ENCODE data around the gene TOX2. TPM values are rescaled to one million over a fixed set of nuclear protein-coding genes. Genes with fewer than 3 reads are reported as not detected.
A peak's percentile ranks its signal among the peaks of the same experiment; 100 is the strongest.

TOX2 gene, protein sequence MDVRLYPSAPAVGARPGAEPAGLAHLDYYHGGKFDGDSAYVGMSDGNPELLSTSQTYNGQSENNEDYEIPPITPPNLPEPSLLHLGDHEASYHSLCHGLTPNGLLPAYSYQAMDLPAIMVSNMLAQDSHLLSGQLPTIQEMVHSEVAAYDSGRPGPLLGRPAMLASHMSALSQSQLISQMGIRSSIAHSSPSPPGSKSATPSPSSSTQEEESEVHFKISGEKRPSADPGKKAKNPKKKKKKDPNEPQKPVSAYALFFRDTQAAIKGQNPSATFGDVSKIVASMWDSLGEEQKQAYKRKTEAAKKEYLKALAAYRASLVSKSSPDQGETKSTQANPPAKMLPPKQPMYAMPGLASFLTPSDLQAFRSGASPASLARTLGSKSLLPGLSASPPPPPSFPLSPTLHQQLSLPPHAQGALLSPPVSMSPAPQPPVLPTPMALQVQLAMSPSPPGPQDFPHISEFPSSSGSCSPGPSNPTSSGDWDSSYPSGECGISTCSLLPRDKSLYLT
- 107 and 117 TPM in 2 replicates for total RNA-seq (2021)
- Bru-seq, nascent RNA = percentile 91 among the genes with signal in this experiment
- BruChase-seq, experiment 1, labeled RNA remaining after a 2-hour chase = percentile 79 among the genes with signal in this experiment
- percentile 86 among the genes with signal in this experiment for BruChase-seq, experiment 2, labeled RNA remaining after a 6-hour chase
- long read RNA-seq, transcript TOX2-201 (9 exons, 1,880 nt) = major isoform, 47 of 130 reads
- long read RNA-seq, partial matches to known transcripts = 48 of 130 reads
- long read RNA-seq, other reads (novel, unspliced or antisense) = 35 of 130 reads

DNA sequence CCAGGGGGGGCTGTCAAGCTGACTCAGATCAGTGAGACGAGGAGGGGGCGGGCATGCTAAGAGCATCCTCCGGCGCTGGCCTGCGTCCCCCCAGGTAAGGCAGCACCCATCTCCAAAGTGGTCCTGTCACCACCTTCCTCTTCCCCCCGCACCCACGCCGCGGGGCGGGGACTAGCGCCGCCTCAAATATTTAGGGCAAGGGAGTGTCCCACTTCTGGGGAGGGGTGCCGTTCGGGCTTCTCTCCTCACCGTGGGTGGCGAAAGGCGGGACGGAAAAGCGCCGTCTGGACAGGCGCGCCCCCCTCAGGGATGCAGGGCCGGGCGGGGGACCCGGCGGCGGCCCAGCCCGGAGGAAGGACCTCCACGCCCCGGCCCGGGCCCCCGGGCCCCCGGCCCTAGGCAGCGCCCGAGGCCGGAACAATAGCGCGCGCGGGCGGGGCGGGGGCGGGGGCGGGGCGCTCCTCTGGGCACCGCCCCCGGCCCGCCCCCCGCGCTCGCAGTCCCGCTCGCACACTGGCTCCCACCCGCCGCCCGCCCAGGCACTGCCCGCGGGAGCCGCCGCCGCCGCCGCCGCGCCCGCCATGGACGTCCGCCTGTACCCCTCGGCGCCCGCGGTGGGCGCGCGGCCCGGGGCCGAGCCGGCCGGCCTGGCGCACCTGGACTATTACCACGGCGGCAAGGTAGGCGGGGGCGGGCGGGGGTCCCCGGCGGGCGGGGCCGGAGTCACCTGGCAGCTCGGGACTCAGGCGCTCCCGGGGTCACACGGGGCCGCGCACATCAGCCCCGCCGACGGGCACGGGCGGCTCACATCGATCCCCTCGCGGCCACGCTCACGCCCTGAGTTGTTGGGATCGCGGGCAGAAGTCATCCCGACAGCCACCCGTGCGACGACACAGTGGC lies at the start of gene TOX2:
TSS of gene TOX2 (plus strand) at position 542 of the 900 bp plus-strand sequence. CDS start at position 582, 40 bp downstream.
- POLR2A ChIA-PET (ENCODE audit: low non-redundant PET) = no interaction called here
- H3K9me3 ChIP-seq (ENCODE audit: low read depth, low read length, poor library complexity, severe bottlenecking) = peaks cover 16% of the 10 kb centered on the region
- TF ChIP-seq CTCF (conservative IDR thresholded peaks at IDR 0.05; ENCODE audit: low read depth, low read length) (no peak), EZH2 (IDR thresholded peaks at IDR 0.05; ENCODE audit: borderline replicate concordance, low read depth, low read length, poor library complexity, severe bottlenecking) (no peak)
- H3K4me3 ChIP-seq (ENCODE audit: low read depth, low read length, poor library complexity, severe bottlenecking) = peak within 1 kb of the TSS; percentile 64
- no peaks in the 10 kb centered on the region for H3K27me3 ChIP-seq (replicated peaks; ENCODE audit: insufficient read depth, low read depth, low read length, poor library complexity)
- peaks cover 19% of the 10 kb centered on the region for H3K4me1 ChIP-seq (ENCODE audit: insufficient read depth, low read length, poor library complexity, severe bottlenecking)
- intact Hi-C loops (cut with micrococcal nuclease; ENCODE audit: unreplicated experiment) = no loop called here
- BruUV-seq (replicated peaks) = no TSS peak
- H3K36me3 ChIP-seq (ENCODE audit: insufficient read depth, low read length, poor library complexity, severe bottlenecking) = no peaks in the 10 kb centered on the region
- peak within 1 kb of the TSS; percentile 89 for H3K27ac ChIP-seq (ENCODE audit: low read depth, low read length, poor library complexity, severe bottlenecking)
- CTCF ChIA-PET = no interaction called here
- peak; percentile 83 for DNase-seq (ENCODE audit: low spot score)

DNA sequence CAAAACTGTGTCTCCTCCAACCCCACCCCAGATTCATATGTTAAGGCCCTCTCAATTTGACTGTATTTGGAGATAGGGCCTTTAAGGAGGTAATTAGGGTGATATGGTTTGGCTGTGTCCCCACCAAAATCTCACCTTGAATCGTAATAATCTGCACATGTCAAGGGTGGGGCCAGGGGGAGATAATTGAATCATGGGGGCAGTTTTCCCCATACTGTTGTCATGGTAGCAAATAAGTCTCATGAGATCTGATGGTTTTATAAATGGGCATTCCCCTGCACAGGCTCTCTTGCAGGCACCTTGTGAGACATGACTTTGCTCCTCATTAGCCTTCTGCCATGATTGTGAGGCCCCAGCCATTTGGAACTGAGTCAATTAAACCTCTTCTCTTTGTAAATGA lies 46.6 kb upstream of the TOX2 start:
- BruUV-seq (replicated peaks) = no TSS peak
- ChIA-PET CTCF (no interaction called here), POLR2A (ENCODE audit: low non-redundant PET) (no interaction called here)
- DNase-seq (ENCODE audit: low spot score) = no peak
- TF ChIP-seq CTCF (conservative IDR thresholded peaks at IDR 0.05; ENCODE audit: low read depth, low read length) = no peak
- TF ChIP-seq EZH2 (IDR thresholded peaks at IDR 0.05; ENCODE audit: borderline replicate concordance, low read depth, low read length, poor library complexity, severe bottlenecking) = no peak
- no peaks in the 10 kb centered on the region for H3K4me1 ChIP-seq (ENCODE audit: insufficient read depth, low read length, poor library complexity, severe bottlenecking)
- no peaks in the 10 kb centered on the region for H3K9me3 ChIP-seq (ENCODE audit: low read depth, low read length, poor library complexity, severe bottlenecking)
- no peaks in the 10 kb centered on the region for H3K36me3 ChIP-seq (ENCODE audit: insufficient read depth, low read length, poor library complexity, severe bottlenecking)
- intact Hi-C loops (cut with micrococcal nuclease; ENCODE audit: unreplicated experiment) = no loop called here
- no peak overlapping the region for H3K4me3 ChIP-seq (ENCODE audit: low read depth, low read length, poor library complexity, severe bottlenecking)
- no peak overlapping the region for H3K27ac ChIP-seq (ENCODE audit: low read depth, low read length, poor library complexity, severe bottlenecking)
- H3K27me3 ChIP-seq (replicated peaks; ENCODE audit: insufficient read depth, low read depth, low read length, poor library complexity) = no peaks in the 10 kb centered on the region

GRCh38 chr20:43870484-43870883 lies 44.2 kb upstream of the TOX2 start:
- BruUV-seq (replicated peaks) = no TSS peak
- Histone ChIP-seq H3K4me1 (ENCODE audit: insufficient read depth, low read length, poor library complexity, severe bottlenecking) (no peaks in the 10 kb centered on the region), H3K4me3 (ENCODE audit: low read depth, low read length, poor library complexity, severe bottlenecking) (no peak overlapping the region), H3K36me3 (ENCODE audit: insufficient read depth, low read length, poor library complexity, severe bottlenecking) (no peaks in the 10 kb centered on the region), H3K27me3 (replicated peaks; ENCODE audit: insufficient read depth, low read depth, low read length, poor library complexity) (no peaks in the 10 kb centered on the region), H3K27ac (ENCODE audit: low read depth, low read length, poor library complexity, severe bottlenecking) (no peak overlapping the region), H3K9me3 (ENCODE audit: low read depth, low read length, poor library complexity, severe bottlenecking) (no peaks in the 10 kb centered on the region)
- intact Hi-C loops (cut with micrococcal nuclease; ENCODE audit: unreplicated experiment) = no loop called here
- ChIA-PET POLR2A (ENCODE audit: low non-redundant PET) (no interaction called here), CTCF (no interaction called here)
- DNase-seq (ENCODE audit: low spot score) = no peak
- no peak for TF ChIP-seq EZH2 (IDR thresholded peaks at IDR 0.05; ENCODE audit: borderline replicate concordance, low read depth, low read length, poor library complexity, severe bottlenecking)
- no peak for TF ChIP-seq CTCF (conservative IDR thresholded peaks at IDR 0.05; ENCODE audit: low read depth, low read length)

Measured in A673 (cell line).